Spleen (tissue), 7 donors: ENCODE data around the gene PLXNA2.

Experiments used
- POLR2AphosphoS5 ChIP-seq, 3 donors: sonication (generic); formaldehyde crosslinking; IDR thresholded peaks; one replicate each; pipeline ENCODE4 v1.5.1; 2017; ENCODE audit warnings: antibody characterized with exemption in 3 of 3
- TF ChIP-seq, protein P1 (sequence below), 11 experiments: fragments of 200-600 bp in 7 of 11; fragments of 450-650 bp in 4 of 11; sonication (generic) in 4 of 11; IDR thresholded peaks in 8 of 11; conservative IDR thresholded peaks in 3 of 11; 1 replicate in 7 of 11; 2 replicates in 4 of 11; pipeline versions ENCODE4 v1.4.0 to v1.8.0; 2016 to 2021; ENCODE audit warnings: antibody characterized with exemption in 11 of 11, inconsistent platforms in 4 of 11, mild to moderate bottlenecking in 1 of 11
- donor health status: DM: no; HTN: no; CAD: no; lungs with moderate emphysema.
- donor health status: DM: no; HTN: no; CAD: no.
- donor health status: DM: no; HTN: no; CAD: no.

DNA sequence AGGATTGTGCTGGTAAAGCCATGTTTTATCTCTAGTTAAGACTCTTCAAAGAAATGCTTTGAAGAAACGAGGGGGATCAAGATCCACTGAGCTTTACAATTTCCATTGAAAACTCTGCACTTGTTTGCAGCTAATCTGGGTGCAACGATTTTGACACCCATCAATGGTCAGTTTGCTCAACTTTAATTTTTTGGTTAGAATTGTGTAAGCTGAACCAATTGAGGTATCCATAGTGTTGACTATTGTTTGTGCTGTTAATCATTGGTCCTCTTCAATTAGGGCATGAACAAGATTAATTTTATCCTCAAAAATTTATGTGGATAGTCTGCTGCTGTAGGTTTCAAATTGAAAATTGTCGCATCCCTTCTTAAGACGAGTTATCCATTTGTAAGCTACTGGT is 17.7 kb upstream of the PLXNA2 start:
- TF ChIP-seq, protein P1, sequence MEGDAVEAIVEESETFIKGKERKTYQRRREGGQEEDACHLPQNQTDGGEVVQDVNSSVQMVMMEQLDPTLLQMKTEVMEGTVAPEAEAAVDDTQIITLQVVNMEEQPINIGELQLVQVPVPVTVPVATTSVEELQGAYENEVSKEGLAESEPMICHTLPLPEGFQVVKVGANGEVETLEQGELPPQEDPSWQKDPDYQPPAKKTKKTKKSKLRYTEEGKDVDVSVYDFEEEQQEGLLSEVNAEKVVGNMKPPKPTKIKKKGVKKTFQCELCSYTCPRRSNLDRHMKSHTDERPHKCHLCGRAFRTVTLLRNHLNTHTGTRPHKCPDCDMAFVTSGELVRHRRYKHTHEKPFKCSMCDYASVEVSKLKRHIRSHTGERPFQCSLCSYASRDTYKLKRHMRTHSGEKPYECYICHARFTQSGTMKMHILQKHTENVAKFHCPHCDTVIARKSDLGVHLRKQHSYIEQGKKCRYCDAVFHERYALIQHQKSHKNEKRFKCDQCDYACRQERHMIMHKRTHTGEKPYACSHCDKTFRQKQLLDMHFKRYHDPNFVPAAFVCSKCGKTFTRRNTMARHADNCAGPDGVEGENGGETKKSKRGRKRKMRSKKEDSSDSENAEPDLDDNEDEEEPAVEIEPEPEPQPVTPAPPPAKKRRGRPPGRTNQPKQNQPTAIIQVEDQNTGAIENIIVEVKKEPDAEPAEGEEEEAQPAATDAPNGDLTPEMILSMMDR (IDR thresholded peaks at IDR 0.05 in 8 of 11, conservative IDR thresholded peaks at IDR 0.05 in 3 of 11), result no peak
- no peak for TF ChIP-seq POLR2AphosphoS5 (IDR thresholded peaks at IDR 0.05)
